GM23248 (cell line): ENCODE results near the gene TDRD15. TPM values are rescaled to one million over a fixed set of nuclear protein-coding genes. Genes with fewer than 3 reads are reported as not detected.

ENCODE experiments used
- DNase-seq: peaks from one replicate; pipeline ENCODE4 v3.0.0-alpha.2; 2015
- H2AFZ ChIP-seq: fragments of 200-600 bp; sonication (generic); 2 replicates; pipeline ENCODE4 v1.6.1; 2016; ENCODE audit warnings: antibody characterized with exemption
- H3F3A ChIP-seq: fragments of 200-600 bp; sonication (generic); 2 replicates; pipeline ENCODE4 v1.6.1; 2016; ENCODE audit warnings: mild to moderate bottlenecking, antibody characterized with exemption, mixed run types; ENCODE audit not compliant: insufficient read depth
- H3K27ac ChIP-seq: fragments of 200-600 bp; sonication (generic); 2 replicates; pipeline ENCODE4 v1.5.1; 2016; ENCODE audit warnings: mild to moderate bottlenecking
- H3K27me3 ChIP-seq: fragments of 200-600 bp; sonication (generic); replicated peaks from 2 replicates; pipeline ENCODE4 v1.6.1; 2016; ENCODE audit warnings: mild to moderate bottlenecking; ENCODE audit not compliant: insufficient read depth
- H3K36me3 ChIP-seq: fragments of 200-600 bp; sonication (generic); 2 replicates; pipeline ENCODE4 v1.6.1; 2016; ENCODE audit warnings: low read depth, mild to moderate bottlenecking
- H3K4me1 ChIP-seq: fragments of 200-600 bp; sonication (generic); 2 replicates; pipeline ENCODE4 v1.6.1; 2016; ENCODE audit warnings: mild to moderate bottlenecking; ENCODE audit not compliant: insufficient read depth
- H3K4me2 ChIP-seq: fragments of 200-600 bp; sonication (generic); one replicate; pipeline ENCODE4 v1.6.1; 2016; ENCODE audit warnings: mild to moderate bottlenecking; ENCODE audit not compliant: unreplicated experiment
- H3K4me3 ChIP-seq: fragments of 200-600 bp; sonication (generic); 2 replicates; pipeline ENCODE4 v1.5.1; 2016; ENCODE audit warnings: mild to moderate bottlenecking
- H3K79me2 ChIP-seq: fragments of 200-600 bp; sonication (generic); 2 replicates; pipeline ENCODE4 v1.6.1; 2016; ENCODE audit warnings: mild to moderate bottlenecking; ENCODE audit not compliant: insufficient read depth
- H3K9ac ChIP-seq: fragments of 200-600 bp; sonication (generic); 2 replicates; pipeline ENCODE4 v1.6.1; 2016; ENCODE audit warnings: mild to moderate bottlenecking
- H3K9me2 ChIP-seq: fragments of 200-600 bp; sonication (generic); 2 replicates; pipeline ENCODE4 v1.6.1; 2016; ENCODE audit warnings: mixed run types, mild to moderate bottlenecking, moderate library complexity; ENCODE audit not compliant: insufficient read depth
- H3K9me3 ChIP-seq: fragments of 200-600 bp; sonication (generic); one replicate; pipeline ENCODE4 v1.6.1; 2017; ENCODE audit warnings: low read depth
- H4K20me1 ChIP-seq: fragments of 200-600 bp; sonication (generic); 2 replicates; pipeline ENCODE4 v1.6.0; 2016; ENCODE audit not compliant: insufficient read depth
- EZH2 ChIP-seq: fragments of 200-600 bp; sonication (generic); IDR thresholded peaks from 2 replicates; pipeline ENCODE4 v1.6.1; 2018; ENCODE audit warnings: antibody characterized with exemption, mild to moderate bottlenecking; ENCODE audit not compliant: insufficient read depth, poor library complexity, severe bottlenecking
- EZH2phosphoT487 ChIP-seq: fragments of 200-600 bp; sonication (generic); IDR thresholded peaks from 2 replicates; pipeline ENCODE4 v1.6.1; 2018; ENCODE audit warnings: antibody characterized with exemption, moderate library complexity, mild to moderate bottlenecking, low read depth; ENCODE audit not compliant: insufficient read depth
- WGBS, 2 experiments: methylation state at CpG; one replicate each; pipeline ENCODE4 v1.1.6; 2015 to 2017; ENCODE audit warnings: low lambda C conversion rate in 2 of 2, low coverage in 1 of 2; ENCODE audit errors: missing lambda C conversion rate in 2 of 2; 5-methylcytosine and 5-hydroxymethylcytosine counted together
- in situ Hi-C: fragments of 300-500 bp; cut with MboI; formaldehyde crosslinking; loops from 2 replicates; pipeline ENCODE4 v1.15.0; 2020
- polyA plus RNA-seq: library from polyadenylated mRNA; unstranded; fragments of >200 nt; fragmentation: Nextera tagmentation; extraction: Ambion mirVana; gene quantifications from 2 replicates; pipeline ENCODE4 v1.2.1, GENCODE V29; 2016
- total RNA-seq: library from RNA; depleted of rRNA; stranded (reverse); fragments of >200 nt; shearing (Covaris generic); gene quantifications from 2 replicates; pipeline ENCODE4 v1.2.3, GENCODE V29; 2014

The TDRD15 gene
- total and polyA plus RNA-seq, 2 experiments from 2014 or later, result not detected

DNA sequence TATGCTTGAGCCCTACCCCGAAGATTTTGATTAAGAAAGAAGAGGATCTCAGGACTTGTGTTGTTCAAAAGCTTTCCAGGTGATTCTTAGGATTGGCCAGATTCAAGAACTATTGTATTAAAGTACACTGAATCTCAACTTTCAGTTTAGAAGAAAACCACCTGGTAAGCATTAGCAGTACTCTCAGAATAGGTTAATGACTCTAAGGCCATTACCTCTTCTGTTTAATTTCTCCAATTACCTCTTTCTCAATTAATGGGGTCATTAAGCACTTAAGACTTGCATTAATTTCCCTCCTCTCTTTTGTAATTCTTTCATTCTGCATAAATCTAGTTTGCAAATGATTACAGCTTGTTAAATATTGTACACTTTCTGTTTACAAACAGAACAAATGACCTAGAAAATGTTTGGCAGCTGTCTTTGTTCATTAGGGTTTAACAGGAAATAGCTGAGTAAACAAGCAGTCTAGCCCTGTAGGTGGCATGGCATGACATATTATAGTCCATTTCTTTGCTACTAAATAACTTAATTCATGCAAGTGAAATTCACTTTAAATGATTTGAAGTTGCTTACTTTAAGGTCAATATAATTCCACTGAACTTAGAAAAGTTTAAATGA is 20.4 kb upstream of the TDRD15 start:
- Histone ChIP-seq H3K36me3 (no peaks in the 10 kb centered on the region), H3K4me2 (no peak overlapping the region), H3K9me3 (no peaks in the 10 kb centered on the region), H2AFZ (no peak overlapping the region), H3K9me2 (no peaks in the 10 kb centered on the region), H3K27ac (no peak overlapping the region), H3K27me3 (no peaks in the 10 kb centered on the region), H3F3A (no peaks in the 10 kb centered on the region), H3K4me3 (no peak overlapping the region), H3K4me1 (no peaks in the 10 kb centered on the region), H4K20me1 (no peaks in the 10 kb centered on the region), H3K79me2 (no peaks in the 10 kb centered on the region), H3K9ac (no peak overlapping the region)
- 5 to 14% methylated on average over 1 of the region's 1 CpG for WGBS, 2 experiments
- DNase-seq, result no peak
- TF ChIP-seq EZH2phosphoT487 (no peak), EZH2 (no peak)
- in situ Hi-C loops, result no loop called here

DNA sequence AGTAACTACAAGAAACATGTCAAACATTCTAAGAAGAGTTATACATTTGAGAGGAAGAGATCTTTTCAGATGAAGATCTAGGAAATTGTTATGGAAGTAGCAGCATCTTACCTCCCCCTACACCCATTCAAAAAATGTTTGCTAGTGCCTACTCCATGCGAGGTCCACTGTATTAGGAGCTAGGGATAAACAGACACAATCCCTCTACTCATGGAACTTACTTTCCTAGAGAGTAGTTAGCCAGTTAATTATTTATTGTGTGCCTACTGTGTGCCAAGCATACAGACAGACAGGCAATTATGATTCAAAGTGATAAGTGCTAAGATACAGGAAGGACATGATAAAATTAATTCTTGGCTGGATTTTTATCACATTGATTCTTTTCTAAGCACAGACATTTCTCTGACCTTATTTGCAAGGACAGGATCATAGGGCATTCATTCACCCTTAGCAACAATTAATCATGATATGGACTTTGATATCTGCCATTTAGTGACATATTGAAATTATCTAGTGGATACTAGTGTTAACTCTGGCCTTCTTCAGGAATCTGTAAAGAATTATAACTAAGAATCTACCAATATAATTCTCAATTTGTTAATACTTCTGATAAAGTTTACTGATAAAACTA is 19.6 kb upstream of the TDRD15 start:
- TF ChIP-seq EZH2phosphoT487 (no peak), EZH2 (no peak)
- no peaks in the 10 kb centered on the region for H3F3A ChIP-seq
- H3K4me3 ChIP-seq, result no peak overlapping the region
- no peaks in the 10 kb centered on the region for H3K4me1 ChIP-seq
- 4 to 5% methylated on average over 1 of the region's 1 CpG for WGBS, 2 experiments
- H3K9me2 ChIP-seq, result no peaks in the 10 kb centered on the region
- in situ Hi-C loops, result no loop called here
- no peak for DNase-seq
- H3K79me2 ChIP-seq, result no peaks in the 10 kb centered on the region
- H3K36me3 ChIP-seq, result no peaks in the 10 kb centered on the region
- H3K9me3 ChIP-seq, result no peaks in the 10 kb centered on the region
- no peak overlapping the region for H3K27ac ChIP-seq
- no peak overlapping the region for H3K9ac ChIP-seq
- H3K4me2 ChIP-seq, result no peak overlapping the region
- H2AFZ ChIP-seq, result no peak overlapping the region
- H3K27me3 ChIP-seq, result no peaks in the 10 kb centered on the region
- no peaks in the 10 kb centered on the region for H4K20me1 ChIP-seq

DNA sequence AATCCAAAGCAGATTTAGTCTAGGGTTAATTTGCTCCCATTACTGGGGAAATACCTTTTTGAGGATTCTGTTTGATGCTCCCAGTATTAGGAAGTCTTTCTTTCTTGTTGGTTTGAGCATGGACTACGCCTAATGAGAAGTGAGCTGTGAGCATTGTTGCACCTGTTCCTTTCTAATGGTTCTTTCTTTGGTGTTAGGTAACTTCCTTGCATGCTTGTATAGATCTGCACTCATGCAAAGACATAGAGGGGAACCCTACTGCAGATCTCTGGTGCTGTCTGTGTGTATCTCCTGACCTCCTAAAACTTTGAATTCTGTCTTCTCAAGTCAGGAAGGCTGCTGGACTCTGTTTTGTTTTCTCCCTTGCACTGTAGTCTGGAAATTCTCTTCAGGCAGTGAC is 12.8 kb upstream of the TDRD15 start:
- in situ Hi-C loops, result no loop called here
- H3K9ac ChIP-seq, result no peak overlapping the region
- 6 to 12% methylated on average over 1 of the region's 1 CpG for WGBS, 2 experiments
- no peak overlapping the region for H3K4me3 ChIP-seq
- H3K4me1 ChIP-seq, result no peaks in the 10 kb centered on the region
- no peaks in the 10 kb centered on the region for H4K20me1 ChIP-seq
- H3F3A ChIP-seq, result no peaks in the 10 kb centered on the region
- H3K27ac ChIP-seq, result no peak overlapping the region
- H3K79me2 ChIP-seq, result no peaks in the 10 kb centered on the region
- no peak overlapping the region for H2AFZ ChIP-seq
- no peak overlapping the region for H3K4me2 ChIP-seq
- no peaks in the 10 kb centered on the region for H3K9me2 ChIP-seq
- DNase-seq, result no peak
- H3K27me3 ChIP-seq, result no peaks in the 10 kb centered on the region
- TF ChIP-seq EZH2 (no peak), EZH2phosphoT487 (no peak)
- H3K36me3 ChIP-seq, result no peaks in the 10 kb centered on the region
- H3K9me3 ChIP-seq, result no peaks in the 10 kb centered on the region

DNA sequence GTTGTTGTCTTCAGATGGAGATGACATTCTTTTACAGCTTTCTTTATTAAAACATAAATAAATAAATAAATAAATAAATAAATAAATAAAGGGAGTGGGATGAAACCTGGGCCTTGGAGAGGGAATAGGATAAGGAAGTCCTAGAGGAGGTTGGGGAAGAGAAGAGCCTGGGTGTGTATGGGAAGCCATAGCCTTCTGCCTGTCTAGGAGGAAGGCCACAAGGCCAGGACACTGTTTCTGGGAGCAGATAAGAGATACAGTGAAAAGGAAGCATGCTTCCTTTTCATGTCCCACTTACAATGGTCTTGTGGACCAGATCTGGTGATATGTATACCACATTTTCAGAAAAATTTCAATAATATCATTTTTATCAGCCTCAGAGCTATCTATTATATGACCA is 6.1 kb upstream of the TDRD15 start:
- TF ChIP-seq EZH2 (no peak), EZH2phosphoT487 (no peak)
- H3K4me3 ChIP-seq, result no peak overlapping the region
- in situ Hi-C loops, result no loop called here

DNA sequence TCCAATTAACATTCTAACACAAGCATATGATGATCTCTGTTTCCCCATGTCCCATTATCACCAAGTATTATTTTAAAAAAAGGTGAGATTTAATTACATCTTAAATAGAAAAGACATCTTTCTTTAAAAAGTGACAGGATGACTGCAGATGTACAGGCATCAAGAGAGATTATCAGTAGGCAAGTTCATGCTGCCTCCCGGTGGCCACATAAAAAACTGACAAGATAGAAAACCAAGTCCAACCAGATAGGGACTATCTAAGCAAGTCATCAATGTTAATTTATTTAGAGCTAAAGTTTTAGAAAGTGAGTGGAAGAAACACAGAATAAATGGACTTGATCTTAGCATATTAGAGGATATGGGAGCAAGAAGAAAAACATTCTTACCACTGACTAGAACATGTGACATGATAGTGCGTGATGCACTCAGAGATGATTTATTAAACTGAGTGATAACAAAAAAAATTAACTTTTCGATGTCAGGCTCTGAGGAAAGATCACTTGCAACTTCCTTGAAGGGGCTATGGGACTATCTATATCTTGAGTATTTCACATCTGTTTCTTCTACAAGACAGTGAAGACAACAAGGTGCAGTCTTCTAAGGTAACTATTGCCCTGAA is 5.4 kb upstream of the TDRD15 start:
- no peaks in the 10 kb centered on the region for H3K4me1 ChIP-seq
- 8 to 10% methylated on average over 3 of the region's 3 CpGs for WGBS, 2 experiments
- no peak overlapping the region for H3K4me3 ChIP-seq
- no peak overlapping the region for H3K4me2 ChIP-seq
- no peak for TF ChIP-seq EZH2
- TF ChIP-seq EZH2phosphoT487, result no peak
- DNase-seq, result peak; percentile 34
- H3K27me3 ChIP-seq, result no peaks in the 10 kb centered on the region
- no peaks in the 10 kb centered on the region for H3F3A ChIP-seq
- no peak overlapping the region for H2AFZ ChIP-seq
- no peaks in the 10 kb centered on the region for H3K36me3 ChIP-seq
- no peak overlapping the region for H3K27ac ChIP-seq
- H3K9me2 ChIP-seq, result no peaks in the 10 kb centered on the region
- no peaks in the 10 kb centered on the region for H3K9me3 ChIP-seq
- no peaks in the 10 kb centered on the region for H3K79me2 ChIP-seq
- no peak overlapping the region for H3K9ac ChIP-seq
- in situ Hi-C loops, result no loop called here
- no peaks in the 10 kb centered on the region for H4K20me1 ChIP-seq

More for the DNA sequence above, 6.1 kb upstream of the TDRD15 start:
- Histone ChIP-seq H3F3A (no peaks in the 10 kb centered on the region), H3K9ac (no peak overlapping the region), H3K4me2 (no peak overlapping the region), H3K9me3 (no peaks in the 10 kb centered on the region), H3K9me2 (no peaks in the 10 kb centered on the region), H3K36me3 (no peaks in the 10 kb centered on the region), H3K79me2 (no peaks in the 10 kb centered on the region), H2AFZ (no peak overlapping the region), H3K4me1 (no peaks in the 10 kb centered on the region), H3K27ac (no peak overlapping the region), H4K20me1 (no peaks in the 10 kb centered on the region), H3K27me3 (no peaks in the 10 kb centered on the region)
- DNase-seq, result no peak
